ENCODE results near the gene OAT.

OAT gene

DNA sequence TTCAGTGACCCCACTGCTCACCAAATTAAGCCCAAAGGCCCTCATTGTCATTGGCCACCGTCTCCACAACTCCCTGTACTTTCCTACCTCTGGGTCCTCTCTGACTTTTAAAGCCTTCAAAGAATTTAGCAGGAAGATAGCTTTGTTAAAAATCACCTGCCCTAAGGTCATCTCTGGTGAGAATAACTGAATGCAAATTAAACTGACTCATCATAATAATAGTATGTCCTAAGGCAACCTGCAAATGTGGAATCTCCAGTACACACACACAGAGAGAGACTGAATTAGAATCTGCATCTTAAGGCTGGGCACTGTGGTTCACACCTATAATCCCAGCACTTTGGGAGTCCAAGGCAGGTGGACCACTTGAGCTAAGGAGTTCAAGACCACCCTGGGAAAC lies 24.1 kb downstream of the OAT start:
- no peak for DNase-seq

DNA sequence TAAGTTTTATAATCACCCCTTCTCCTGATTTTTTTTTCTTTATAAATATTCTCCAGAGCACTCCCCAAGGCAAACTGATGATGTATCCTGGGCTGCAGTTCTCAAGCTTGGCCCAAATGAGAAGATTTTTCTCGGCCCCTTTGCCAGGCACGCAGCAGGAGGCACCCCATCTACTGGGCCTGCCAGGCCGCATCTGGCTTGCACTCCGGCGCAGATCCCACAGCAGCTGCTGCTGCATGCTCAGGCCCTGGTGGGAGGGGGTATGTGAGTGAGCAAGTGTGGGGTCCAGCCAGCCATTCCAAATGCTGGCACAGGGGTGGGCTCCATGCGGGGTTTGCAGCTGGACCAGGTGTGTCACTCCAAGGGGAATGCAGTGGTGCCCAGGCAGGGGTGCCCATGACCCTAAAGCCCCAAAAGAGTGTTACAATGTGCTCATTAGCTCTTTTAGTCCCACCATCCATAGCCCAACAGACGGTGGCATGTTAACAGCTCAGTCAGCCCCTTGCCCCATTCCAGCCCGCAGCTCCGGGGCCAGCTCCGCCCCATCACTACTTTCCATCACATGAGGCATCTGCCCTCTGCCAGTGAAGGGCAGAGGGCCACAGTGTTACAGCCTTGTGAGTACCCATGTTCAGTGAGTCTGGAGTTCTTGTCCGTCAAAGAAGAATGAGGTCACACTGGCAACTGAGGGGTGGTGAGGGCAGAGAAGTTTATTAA lies 25.9 kb downstream of the OAT start:
- DNase-seq = no peak

DNA sequence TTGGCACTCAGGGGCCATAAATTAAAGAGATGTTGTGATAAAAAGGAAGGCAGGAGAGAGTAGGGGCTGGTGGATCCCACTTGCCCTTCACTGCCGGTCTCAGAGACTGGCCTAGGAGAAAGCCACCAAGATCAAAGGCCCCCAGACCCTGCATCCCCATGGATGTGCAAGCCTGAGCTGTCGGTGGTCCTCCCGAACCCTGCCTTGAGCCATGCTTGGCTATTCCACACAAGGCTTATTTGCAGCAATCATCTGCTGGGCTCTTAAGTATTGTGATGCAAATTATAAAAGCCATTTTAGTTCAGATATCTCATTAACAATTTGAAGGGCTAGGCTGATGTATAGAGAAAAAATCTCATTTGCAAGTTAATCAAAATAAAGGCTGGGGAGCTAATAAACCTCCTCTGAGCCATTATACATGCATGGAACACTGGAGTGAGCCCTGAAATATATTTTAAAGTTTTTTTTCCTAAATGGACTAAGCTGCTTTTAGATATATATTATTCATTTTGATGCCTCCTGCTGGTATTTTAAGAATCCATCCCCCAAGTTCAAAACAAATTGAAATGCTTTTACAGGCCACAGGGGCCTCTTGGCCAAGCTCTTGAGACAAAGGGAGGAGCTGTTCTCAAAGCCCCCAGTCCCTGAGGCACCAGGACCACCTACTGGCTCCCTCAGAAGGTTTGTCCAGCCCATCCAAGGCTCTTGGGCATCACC lies 28.1 kb downstream of the OAT start:
- DNase-seq = no peak

DNA sequence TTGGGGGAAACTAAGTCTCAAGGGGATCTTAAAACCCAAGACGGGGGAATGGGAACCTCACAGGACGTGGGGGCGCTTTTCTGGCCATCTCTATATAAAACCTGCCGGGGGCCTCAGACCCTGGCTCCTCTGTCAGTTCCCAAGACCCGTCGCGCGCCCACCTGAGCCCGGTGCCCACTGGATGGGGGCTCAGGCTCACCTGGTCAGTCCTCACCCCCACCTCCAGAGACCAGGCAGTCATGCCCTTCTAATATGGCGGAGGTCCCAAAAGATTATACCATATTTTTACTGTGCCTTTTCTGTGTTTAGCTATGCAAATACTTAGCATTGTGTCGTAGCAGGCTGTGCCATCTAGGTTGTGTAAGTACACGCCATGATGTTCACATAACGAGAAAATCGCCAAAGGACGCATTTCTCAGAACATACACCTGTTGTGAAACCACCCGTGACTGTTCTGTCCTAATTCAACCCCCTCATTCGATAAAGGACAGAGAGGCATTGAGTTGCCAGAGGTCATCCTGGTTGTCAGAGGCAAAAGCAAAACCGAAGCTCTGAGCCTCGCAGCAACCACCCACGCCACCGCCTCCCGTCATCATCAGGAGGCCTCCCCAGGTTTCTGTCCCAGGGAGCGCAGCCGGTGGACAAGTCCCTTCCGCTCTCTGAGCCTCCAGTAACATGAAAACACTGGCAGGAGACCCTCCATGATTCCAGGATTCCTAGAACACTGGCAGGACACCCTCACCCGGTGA lies 28.9 kb downstream of the OAT start:
- no peak for DNase-seq

DNA sequence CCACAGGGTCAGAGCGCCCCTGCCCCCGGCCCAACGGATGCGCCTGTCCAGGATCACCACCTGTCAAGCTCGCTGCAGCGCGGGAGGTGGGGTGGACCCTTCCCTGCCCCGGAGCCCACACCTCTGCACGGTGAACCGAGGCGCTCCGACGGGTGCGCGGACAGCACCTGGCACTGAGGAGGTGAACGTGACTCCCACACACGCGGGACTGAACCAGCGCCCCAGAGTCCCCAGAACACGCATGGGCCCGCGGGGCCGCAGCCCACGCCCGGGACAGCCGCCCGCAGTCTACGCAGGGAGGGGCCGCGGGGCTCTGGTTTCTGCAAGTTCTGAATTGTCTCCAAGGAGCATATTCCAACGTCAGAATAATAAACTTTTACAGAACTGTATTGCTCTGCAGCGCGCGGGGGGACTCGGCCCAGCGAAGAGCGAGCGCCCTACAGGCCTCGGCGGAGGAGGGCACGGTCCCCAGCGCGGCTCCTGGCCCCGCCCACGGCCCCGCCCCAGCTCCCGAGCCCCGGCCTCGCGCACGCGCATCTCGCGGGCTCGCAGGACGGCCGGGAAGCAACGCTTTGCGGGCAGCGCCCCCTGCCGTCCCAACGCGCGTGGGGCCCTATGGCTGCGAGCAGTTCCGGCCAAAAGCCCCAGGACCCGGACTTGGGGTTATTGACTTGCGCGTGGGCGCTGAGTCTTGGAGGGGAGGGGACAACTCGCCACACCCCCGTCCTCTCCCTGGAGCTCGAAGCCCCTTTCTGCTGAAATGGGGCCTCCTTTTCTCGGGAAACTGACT lies 29.7 kb downstream of the OAT start:
- peak; percentile 98 for DNase-seq

DNA sequence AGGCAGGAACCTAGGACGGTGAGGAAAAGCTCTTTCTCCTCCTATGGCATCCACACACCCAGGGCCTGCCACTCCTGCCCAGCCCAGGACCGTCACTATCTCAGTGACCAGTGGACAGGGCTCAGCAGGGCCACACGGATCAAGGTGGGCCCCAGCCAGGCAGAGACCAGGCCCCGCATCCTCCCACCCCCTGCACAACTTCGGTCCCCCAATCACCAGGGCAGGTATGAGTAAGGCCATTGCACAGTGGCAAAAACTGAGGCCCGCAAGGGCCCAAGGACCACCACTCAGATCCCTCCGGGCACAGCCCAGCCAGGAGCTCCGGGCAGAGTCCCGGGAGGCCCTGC lies 30.3 kb downstream of the OAT start:
- no peak for DNase-seq

DNA sequence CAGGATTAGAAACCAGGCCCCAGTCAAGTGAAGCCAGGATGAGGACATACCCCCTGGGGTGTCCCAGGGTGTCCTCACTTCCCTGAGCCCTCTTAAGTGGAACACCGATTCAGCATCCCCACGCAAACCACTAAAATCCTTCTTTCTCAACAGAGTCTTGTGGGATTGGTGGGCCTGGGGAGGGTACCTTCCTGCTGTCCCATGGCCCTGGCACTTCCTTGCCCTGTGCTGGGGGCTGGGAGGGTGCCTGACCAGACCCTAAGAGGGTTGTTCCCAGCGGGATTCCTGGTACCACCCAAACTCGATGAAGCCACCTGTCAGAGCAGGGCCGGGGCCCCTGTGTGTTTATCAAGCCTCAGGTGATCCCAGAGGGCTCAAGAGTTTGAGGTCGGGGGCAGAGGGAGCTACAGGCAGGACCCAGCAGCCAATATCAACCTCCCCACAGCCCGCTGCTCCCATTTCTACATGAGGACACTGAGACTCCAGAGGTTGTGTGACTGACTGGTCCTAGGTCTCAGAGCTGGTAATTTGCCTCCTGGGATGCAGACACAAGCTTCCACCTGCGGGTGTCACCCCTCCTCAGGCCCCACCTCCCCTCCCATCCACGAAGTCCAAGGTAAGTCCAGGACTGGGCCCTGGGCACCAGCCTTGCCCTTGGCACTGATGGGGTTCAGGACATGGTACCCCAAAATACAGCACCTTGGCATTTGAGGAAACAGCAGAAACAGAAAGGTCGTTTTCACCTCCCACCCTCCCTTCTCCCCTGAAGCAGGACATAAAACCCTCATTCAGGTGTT lies 31.4 kb downstream of the OAT start:
- no peak for DNase-seq

DNA sequence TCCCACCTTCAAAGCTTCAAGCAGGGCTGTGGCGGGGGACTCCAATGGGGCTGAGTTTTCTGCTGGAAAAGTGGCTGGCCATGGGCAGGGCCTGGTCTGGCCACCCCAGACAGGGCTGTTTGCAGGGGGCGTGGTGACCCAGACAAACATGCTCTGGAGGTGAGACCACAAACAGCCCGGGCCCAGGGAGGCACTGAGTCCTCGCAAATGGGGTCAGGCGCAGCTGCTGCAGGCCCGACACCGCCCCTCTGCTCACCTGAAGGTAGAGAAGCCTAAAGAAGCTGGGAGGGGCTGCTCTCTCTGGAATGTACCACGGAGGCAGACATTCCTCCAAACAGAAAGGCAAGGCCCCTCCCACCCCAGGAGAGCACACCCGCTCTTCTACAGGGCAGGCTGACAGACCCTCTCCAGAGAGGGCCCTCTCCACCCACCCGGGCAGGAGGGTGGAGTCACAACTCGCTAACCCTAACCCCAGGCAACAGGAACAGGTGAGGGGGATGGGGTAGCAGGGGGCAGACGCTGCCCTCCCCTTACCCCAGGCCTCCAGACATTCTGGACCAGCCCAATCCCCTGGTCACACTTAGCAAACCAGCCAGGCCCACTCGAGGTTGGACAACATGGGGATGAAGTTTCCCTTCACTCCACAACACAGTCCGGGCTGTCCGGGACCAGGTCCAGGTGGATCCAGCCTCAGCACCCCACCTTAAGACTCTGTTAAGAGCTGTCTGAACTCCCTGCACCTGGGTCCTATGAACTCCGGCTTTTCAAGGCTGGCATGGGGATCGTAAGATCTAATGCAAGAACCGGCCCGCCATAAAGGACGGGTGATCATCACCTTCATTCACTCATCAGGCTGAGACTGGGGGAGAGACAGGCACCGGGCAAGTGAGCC lies 32.3 kb downstream of the OAT start:
- peak; percentile 58 for DNase-seq

DNA sequence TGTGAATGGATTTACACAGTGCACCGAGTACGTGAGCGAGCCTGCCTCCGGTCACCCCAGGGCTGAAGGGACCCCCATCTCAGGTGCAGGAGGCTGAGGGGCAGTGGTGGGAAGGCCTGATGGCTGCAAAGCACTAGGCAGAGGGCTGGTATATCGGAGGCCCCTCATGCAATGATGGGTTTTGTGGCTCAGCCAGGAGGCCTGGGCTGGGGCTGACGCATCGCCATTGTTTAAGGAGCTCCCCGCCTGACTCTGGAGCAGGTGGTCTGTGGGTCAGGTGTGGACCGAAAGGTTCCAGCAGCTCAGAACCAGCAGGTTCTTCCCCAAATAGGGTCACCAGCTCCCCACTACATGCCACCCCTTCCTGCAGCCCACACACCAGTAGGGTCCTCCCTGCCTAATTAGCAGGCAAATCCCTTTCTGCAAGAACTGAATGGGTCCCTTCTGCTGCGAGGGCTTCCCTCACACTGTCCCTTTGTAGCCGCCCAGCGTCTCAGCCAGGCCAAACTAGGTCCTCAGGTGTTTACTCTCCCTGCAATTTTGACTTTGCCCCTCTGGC lies 33.0 kb downstream of the OAT start:
- peak; percentile 54 for DNase-seq

DNA sequence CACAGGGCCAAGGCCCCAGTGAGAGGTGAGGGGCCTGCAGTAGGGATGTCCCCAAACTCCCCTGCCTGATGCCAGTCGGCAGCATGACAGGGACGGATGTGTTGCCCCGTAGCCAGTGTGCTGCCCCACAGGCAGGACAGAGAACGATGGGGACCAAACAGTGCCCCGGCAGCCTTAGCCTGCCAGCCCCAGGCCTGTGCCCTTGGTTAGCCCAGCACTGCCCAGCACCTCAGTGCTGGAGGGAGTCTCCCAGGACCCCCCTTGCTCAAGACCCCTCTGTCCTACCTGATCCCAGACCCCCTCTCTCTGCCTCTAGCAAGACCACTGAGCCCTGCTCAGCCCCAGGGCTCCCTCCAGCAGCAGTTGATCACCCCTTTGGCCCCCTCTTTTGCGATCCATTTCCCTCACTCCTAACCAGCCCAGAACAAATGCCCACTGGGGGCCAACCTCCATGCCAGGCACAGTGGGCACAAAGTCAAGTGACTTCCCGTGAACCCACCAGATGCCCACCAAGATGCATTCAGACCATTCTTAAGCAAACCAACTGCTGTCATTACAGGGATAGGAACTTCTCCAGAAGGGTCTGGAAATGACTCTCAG lies 34.0 kb downstream of the OAT start:
- DNase-seq = no peak

DNA sequence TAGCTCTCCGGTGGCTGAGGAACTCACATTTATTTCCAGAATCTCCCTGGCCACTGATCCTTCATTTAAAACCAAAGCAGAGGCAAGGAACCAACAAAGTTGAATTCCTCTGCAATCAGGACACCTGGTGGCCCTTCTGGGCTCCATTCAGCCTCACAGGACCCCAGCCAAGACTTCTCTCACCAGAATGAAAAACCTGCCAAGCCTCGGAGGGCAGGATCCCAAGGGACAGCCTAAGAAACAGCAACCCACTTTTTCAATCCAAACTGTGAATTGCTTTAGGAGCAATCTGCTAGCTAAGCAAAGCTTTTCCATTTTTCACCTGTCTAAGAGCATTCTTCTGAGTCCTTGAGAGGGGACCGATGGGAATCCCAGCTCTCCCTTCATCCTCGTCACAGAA lies 34.6 kb downstream of the OAT start:
- DNase-seq = no peak

DNA sequence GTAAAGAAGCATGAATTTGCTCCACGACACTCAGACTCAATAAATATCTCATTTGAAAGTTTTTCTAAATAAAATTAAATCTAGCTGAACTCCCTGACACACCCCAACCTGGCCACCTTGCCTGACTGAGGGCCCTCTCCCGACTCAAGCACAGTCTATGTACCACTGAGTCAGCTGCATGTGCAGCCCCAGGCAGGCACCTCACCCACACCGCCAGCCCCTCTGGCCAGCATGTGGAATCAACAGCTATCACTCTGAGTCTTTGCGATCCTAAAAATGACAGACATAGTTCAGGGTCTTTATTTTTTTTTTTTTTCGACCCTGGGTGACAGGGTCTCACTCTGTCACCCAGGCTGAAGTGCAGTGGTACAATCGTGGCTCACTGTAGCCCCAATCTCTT lies 35.2 kb downstream of the OAT start:
- DNase-seq = no peak

DNA sequence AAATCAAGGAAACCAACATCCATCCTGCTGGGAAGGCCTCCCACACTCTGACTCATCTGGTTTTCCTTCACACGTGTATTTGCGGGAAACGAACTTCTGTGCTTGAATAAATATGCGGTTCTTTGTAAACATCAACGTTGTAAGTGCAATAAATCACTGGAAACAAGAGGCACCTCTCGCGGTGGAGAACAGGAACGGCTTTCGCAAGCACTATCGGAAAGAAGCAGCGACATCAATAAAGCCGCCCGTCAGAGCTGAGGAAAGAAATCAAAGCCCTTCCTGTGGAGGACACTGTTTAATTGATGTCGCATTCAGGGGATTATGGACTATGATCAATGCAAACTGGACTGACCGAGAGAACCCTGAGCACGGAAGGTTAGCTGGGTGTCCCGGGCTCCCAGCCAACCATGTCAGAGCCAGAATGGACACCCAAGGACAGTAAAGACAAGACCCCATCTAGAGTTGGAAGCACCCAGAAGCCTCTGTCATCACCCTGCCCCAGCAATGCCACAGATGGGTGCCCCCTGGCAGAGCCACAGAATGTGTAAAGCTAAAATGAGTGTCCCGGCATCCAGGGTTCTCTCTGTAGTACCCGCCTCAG lies 37.6 kb downstream of the OAT start:
- DNase-seq = peak; percentile 42

DNA sequence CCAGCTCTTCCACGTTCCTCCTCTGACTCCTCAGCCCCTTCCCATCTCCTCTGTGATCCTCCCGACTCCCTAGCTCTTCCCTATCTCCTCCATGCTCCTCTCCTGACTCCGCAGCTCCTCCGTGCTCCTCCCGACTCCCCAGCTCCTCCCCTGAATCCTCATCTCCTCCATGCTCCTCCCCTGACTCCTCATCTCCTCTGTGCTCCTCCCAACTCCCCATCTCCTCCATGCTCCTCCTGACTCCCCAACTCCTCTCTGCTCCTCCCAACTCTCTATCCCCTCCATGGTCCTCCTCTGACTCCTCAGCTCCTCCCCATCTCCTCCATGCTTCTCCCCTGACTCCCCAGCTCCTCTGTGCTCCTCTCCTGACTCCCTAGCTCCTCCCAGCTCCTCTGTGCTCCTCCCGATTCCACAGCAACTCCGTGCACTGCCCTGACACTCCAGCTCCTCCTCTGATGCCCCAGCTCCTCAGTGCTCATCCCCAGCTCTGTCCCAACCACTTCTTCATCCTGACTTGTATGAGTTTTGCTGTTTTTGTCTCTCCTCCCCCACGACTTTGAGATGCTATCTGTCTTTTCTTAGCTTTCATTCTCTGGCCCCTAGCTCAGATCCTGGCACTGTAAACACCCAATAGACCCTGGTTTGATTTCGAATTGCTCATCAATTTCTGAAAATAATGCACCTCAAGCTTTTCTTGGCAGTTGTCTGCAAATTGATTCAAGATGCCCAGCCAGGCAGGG lies 38.3 kb downstream of the OAT start:
- peak; percentile 5 for DNase-seq

DNA sequence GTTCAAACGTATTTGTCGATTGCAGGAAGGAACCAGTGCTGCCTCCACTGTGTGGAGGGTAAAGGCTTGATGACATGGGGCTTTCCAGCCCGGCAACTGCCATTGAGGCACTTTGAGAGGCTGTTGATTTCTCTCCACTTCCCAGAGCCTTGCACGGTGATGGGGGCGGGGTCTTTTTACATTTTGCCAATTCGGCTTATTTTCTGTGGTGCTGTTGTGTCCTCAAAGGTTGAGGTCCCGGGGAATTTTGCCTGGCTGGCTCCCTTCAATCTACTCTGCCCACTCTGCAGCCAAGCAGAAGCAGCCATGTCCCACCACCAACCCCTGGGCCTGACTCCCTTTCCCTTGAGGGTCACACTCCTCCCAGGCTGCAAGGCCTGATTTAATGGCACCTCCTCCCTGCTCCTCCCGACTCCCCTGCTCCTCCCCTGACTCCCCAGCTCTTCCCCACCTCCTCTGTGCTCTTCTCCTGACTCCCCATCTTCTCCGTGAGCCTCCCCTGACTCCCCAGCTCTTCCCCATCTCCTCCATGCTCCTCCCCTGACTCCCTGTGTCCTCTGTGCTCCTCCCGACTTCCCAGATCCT lies 39.0 kb downstream of the OAT start:
- peak; percentile 43 for DNase-seq

DNA sequence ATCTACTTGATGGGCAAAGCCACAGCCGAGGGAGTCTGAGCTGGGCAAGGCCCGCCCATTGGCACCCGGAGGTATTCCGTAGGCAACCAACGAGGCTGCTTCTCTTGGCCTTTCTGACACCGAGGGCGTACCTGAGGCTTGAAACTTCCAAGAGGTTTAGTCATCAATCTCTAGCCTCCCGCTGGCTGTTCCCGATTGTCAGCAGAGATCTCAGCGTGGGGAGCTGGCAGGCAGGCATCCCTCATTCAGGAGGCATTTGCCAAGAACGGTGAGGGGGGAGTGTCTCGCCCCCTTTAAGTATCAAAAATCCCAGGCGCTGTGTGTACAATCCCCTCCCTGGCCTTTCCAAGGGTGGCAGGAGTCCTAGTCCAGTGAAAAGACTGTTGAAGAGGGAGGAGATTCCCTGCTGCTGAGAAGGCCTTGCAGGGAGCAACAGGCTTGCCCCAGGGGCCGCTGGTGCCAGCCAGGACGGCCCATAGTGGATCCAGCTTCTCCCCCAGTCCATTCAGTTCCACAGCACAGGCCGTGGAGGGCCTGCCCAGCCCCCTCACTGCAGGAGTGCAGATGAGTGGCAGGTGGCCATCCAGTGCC lies 39.7 kb downstream of the OAT start:
- DNase-seq = peak; percentile 31

DNA sequence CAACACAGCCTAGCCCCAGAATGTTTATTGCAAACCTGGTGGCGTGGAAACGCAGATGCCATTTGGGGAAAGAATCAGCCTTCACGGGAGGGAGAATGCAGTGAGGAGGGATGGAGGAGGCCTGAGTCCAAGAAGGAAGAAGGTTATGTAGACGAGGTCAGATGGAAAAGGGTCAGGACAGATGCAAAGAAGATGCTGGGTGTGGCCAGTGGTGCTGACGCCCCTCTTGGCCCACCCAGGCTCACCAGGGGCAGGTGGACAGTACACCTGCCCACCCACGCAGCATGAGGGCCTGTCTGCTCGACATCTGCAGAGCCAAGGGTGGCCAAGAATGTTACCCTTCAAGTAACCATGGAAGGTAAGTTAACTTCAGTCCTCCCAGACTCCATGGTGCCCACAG lies 40.5 kb downstream of the OAT start:
- DNase-seq = peak; percentile 30

DNA sequence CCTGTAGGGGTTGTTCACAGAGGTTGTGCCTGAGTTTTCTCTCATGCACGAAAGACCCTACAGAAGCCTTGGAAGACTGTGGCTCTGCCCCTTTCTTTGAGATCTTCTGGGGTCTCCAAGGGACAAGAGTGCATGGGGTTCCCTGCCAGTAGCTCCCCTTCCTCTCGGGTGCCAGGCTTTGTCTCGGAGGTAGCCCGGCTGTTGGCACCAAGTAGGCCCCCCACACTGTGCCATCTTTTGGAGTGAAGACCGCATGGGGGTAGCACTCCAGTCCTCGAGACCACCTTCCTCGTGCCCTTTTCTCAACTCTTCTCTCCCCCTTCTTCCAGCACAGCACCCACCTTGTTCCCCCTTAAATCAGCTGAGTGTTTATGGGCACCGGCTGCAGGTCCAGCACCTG lies 41.6 kb downstream of the OAT start:
- peak; percentile 51 for DNase-seq

DNA sequence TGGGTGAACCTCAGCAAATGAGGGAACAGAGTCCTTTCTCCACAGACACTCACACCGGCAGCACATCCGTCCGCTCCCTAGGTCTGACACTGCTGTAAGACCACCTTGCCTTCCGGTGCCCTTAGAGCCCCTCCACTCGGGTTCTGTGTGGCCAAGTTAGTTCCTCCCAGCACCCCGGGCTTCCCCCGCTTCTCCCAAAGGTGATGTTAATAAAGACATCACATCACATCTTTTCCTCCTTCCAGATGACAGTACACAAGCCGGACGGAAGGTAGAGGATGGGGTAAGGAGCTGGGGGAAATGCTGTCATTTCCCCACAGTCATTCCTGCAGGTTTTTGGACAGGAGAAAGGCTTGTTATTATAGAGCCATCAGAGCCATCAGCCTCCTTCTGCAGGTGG lies 42.3 kb downstream of the OAT start:
- peak; percentile 59 for DNase-seq
